Skeletal muscle cell (primary cell): ENCODE measurements around the gene ASB11.

Source experiments
- DNase-seq: peaks from one replicate; pipeline ENCODE4 v3.0.0-alpha.2; 2010; ENCODE audit warnings: low read depth
- H3K4me3 ChIP-seq: 2 replicates; pipeline ENCODE4 v1.5.1; 2011; ENCODE audit warnings: low read depth, mild to moderate bottlenecking, control low read depth, low read length, moderate library complexity

ASB11 gene, protein sequence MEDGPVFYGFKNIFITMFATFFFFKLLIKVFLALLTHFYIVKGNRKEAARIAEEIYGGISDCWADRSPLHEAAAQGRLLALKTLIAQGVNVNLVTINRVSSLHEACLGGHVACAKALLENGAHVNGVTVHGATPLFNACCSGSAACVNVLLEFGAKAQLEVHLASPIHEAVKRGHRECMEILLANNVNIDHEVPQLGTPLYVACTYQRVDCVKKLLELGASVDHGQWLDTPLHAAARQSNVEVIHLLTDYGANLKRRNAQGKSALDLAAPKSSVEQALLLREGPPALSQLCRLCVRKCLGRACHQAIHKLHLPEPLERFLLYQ

DNA sequence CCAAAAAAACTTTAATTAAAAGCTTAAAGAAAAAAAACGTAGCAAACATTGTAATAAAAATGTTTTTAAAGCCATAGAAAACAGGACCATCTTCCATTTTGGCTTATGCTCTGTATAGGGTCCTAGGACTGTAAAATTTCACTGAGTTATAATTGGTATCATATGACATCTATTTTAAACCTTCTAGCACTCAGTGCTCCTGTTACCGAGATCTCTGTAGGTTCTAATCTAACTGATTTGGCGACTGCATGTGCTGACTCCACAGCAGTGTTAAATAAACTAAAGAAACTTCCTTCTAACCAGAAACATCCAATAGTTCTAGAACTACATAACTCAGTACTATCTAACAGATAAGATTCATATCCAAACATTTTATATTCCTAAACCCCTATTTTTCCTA lies at the start of gene ASB11:
TSS of gene ASB11 (minus strand) at position 132 of the 400 bp plus-strand sequence. CDS start at position 97, 35 bp downstream.
- no peak for DNase-seq
- no peak within 1 kb of the TSS for H3K4me3 ChIP-seq

DNA sequence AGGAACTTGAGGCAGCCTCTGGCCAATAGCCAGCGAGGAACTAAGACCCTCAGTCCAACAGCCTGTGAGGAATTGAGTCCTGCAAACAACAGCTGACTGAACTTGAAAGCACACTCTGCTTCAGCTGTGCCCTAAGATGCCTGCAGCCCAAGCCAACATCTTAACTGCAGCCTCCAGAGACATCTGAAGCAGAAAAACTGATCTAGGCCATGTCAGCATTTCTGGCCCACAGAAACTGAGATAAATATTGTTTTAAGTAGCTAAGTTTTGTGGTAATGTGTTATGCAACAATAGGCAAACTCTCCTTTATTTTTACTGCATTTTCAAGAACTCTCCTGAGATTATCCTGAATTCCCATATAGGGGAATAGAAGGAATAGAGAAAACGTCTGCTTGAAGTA lies 44.3 kb upstream of the ASB11 start:
- DNase-seq, result no peak
- H3K4me3 ChIP-seq, result no peak overlapping the region

DNA sequence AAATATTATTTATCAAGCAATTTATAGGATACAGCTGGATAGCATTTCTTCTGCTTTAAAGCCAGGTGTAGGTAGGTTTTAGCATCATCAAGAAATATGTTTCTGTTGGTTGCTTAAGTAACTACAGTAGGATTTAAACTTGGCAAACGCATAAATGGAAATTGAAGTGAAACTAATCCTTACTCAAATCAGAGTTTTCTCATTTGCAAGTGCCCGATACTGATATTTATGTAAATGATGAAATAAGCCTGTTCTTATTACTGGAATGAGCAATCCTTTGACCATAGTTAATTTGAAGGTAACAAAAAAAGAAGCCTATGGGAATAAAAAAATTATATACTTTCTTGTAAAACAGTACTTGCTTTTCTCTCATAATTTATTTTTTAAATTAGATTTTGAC lies 43.1 kb upstream of the ASB11 start:
- DNase-seq, result no peak
- no peak overlapping the region for H3K4me3 ChIP-seq

DNA sequence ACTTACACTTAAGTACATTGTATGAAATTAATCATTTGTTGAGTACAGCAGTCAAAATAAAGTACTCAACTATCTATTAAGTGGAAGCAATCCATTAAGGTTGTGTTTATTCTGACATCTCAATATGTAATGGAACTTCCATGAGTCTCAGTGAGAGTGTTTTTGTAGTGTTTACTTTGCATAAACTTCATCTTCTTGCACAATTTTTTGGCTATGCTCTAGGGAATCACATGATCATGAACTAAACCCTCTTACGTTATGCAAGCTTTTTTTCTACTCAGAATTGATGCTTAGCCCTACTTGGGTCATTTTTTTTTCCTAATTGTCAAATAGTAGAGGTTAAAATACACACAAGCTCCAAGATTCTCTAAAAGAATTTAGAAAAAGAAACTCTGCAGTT lies 41.0 kb upstream of the ASB11 start:
- peak; percentile 41 for DNase-seq

DNA sequence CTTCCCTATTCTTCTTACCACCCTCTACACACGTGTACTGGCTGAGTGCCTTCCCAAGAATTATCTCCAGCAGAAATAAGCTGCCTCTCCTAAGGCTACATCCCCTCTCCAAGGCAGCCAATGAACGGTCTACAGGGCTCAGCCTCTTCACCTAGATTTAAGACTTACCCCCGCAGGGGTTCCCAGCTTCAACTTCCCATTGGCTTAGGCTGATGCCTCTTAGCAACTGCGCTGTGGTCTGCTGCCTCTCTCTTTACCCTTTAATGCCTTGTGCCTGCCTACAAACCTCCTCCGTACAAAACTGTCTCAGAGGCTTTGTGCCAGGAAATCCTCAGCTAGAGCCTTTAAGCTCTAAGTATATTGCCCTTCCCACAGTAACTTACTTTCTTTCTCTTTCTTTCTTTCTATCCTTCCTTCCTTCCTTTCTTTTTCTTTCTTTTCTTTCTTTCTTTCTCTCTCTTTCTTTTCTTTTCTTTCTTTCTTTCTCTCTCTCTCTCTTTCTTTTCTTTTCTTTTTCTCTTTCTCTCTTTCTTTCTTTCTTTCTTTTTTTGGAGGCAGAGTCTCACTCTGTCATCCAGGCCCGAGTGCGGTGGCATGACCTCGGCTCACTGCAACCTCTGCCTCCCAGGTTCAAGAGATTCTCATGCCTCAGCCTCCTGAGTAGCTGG lies 35.0 kb upstream of the ASB11 start:
- no peak for DNase-seq
- H3K4me3 ChIP-seq, result no peak overlapping the region

More for the DNA sequence above, 41.0 kb upstream of the ASB11 start:
- H3K4me3 ChIP-seq, result no peak overlapping the region

DNA sequence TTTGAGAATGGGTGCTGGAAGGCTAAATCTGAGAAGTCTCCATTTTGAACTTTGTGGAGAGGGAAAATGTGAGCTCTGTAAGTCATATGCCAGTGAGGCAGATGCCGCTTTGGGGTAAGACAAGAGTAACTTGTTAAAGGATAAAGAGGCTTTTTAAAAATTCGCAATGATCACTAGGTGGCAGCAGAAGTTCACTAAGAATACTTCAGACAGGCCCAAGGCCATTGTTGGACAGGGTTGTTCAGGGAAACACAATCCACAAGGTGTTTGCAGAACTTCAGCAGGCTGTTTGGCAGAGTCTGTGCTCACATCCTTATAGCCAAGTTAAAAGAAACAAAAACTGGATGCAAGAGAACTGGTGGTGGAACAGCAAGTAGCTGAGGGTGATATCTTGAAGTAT lies 33.6 kb upstream of the ASB11 start:
- no peak for DNase-seq
- H3K4me3 ChIP-seq, result no peak overlapping the region

DNA sequence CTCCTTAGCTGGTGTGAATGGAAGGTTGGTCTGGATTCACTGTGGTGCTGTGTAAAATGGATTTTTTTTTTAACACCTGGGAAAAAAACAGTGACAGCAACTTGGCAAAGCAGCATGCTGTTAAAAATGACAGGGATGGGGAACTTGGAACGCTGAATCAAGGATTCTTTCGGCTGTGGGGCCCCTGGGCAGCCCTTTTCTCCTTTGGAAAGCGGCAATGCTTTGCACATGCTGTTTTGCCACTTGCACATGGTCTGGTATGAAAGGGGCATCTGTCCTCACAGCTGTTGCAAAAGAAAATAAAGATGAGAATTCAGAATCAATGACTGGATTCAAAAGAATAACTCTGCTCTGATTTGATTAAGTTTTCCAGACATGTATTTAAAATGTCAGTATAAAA lies 30.5 kb upstream of the ASB11 start:
- no peak overlapping the region for H3K4me3 ChIP-seq
- no peak for DNase-seq

DNA sequence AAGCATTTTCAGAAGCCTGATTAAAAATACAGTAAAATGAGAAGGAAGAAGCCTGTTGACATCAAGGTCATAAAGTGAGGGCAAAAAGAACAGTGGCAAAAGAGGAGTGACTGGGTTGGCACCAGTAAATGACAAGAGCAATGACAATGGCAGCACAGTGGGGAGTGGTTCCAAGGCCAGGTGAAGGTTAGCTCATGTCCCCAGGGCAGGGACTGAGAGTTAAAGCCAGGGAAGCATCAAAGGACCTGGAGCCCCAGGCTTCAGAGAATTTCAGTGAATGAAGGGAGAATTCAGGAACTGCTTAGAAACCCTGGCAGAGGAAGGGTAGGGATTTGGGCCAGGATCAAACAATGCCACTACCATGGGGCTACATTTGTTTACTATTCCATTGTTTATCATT lies 28.7 kb upstream of the ASB11 start:
- no peak overlapping the region for H3K4me3 ChIP-seq
- DNase-seq, result no peak

DNA sequence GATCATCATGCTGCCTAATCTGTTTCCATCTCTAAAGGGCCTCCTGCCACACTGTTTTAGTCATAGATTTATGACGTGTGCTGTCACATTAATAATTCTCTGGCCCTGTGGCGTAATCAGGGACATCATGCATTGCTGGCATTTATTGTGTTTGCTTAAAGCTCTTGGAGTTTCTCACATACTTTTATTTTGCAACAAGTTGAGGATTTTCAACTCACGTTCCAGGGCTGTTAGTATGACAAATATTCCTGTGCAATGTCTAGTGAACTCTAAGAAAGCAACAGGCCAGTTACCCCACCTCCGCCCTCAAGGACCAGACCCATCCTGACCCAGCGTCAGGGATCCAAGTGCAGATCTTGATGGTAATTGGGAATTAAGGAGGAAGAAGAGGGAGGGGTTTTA lies 27.6 kb upstream of the ASB11 start:
- no peak overlapping the region for H3K4me3 ChIP-seq
- DNase-seq, result no peak

DNA sequence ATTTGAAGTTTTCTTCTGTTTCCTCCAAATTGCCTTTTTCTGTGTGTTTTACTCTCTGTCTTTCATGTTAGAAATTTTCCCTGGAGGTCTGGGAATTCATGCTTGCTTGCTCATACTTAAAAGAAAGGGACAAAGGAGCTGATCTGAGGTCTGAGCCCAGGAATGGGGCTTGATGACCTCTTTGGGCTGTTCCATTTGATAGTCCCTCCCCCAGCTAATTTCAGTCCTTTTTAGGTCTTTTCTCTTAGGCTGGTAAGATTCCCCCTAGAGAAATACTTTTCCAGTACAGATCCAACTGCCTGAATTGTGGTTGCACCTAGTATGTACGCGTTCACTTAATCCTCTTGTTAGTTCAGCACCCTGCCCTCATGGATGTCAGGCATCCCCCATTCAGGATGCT lies 25.4 kb upstream of the ASB11 start:
- no peak for DNase-seq
- no peak overlapping the region for H3K4me3 ChIP-seq

DNA sequence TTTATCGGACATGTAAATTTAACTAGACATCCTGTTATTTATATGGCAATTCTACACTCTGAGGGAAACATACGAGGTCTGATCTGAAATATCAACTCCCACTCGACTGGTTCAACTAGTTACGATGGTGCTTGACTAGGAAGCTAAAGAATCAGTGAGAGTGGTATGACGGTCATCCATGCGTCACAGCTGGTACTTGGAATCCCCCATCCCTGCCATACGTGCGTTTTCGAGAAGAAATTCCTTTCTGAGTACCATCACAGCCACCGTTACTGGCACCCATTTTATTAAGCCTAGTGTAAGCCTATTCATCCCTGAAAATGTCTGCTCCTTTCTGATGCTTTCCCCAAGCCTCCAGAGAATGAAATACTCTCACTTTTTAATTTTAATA lies 20.6 kb upstream of the ASB11 start:
- DNase-seq, result peak; percentile 25
- peak overlapping the region; percentile 51 for H3K4me3 ChIP-seq

DNA sequence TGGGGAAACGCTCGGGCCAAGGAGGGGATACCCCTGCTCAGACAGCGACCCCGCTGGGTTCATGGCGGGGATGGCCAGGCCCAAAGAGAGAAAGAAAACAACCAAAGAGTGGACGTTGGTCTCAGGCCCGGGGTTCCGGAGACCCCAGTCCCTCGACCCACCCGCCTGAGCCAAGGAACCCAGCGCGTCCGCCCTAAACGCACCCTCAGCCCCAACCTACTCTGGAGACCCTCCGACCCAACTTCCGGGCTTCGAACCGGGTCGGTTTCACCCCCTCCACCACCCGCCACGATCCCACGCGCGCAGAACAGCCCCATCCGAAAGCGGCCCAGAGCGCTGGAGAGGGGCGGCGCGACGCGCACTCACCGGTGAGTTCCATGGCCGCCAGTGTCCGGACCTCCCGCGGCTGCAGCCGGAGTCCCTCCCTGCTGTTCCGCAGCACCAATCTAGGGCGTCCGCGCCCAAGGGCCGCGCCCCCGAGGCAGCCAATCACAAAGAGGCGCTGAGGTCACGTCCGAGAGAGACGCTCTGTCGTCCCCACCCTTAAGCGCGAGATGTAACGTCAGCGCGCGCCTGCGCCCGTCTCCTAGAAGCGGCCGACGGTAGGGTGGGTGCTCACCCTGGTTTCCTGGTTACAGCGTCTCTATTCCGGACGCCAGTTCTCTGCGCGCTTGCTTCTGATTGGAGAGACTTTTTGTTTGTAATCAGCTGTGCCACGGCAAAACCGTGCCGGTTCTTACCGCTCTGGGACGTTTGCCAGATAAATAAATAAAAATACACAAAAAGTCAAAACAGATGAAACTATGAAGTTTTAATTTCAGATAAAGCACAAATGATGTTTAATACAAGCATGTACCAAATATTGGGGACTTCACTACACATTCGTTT lies 19.9 kb upstream of the ASB11 start, which contains the start of gene PIGA:
TSS of gene PIGA (minus strand) at position 389 of the 888 bp plus-strand sequence. CDS start 3,593 bp downstream, outside the sequence.
- peak within 1 kb of the TSS; percentile 72 for H3K4me3 ChIP-seq
- DNase-seq, result peak; percentile 92

DNA sequence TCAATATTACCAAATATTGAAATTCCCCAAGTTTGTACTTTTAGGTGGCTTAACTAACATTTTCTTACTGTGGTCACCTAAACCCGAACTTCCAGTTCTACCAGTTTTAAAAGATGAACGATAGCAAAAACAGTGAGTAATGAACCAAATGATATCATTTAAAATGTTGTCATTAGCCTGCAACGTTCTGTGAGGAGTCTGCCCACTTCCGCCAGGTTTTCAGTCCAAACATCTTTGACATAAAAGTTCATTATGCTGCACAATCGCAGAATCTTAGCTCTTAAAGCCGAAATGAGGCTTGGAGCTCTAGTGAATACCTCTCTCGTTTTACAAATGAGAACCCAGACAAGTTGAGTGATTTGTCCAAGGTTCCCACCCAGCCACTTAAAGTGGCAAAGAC lies 19.1 kb upstream of the ASB11 start:
- peak overlapping the region; percentile 72 for H3K4me3 ChIP-seq
- no peak for DNase-seq

DNA sequence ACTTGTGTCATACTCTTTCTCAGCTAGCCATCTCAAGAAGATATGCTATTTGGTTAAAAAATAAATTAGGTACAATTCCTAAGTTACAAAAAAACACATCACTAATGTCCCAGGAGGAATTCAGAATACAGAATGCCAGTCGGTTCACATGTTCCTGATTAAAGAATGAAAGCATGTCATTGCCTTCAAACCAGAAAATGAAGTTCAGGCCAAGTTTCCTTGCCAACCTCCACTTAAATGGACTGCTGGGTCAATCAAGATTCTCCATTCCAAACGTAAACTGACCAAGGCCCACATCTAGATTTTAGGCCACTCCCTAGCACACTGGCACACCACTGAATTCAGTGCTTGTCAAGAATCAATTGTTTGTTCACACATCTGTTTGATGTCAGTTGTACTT lies 13.4 kb upstream of the ASB11 start:
- no peak for DNase-seq
- no peak overlapping the region for H3K4me3 ChIP-seq

DNA sequence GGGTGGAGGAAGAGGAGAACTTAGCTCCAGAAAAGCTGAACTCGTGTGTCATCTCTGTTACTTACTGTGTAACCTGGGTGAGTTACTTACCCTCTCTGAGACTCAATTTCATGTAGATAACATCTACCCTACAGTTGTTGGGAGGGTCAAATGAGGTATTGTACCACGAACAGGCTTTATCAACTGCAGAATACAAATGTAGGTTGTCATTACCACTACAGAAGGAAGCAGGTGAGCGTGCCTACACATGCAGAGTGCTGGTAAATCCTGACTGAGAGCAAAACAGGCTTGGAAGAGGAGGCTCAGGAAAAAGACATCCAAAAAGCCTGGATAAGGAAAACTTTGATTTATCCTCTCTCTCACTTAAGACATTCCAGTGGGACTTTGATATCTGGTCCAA lies 12.7 kb upstream of the ASB11 start:
- DNase-seq, result no peak
- no peak overlapping the region for H3K4me3 ChIP-seq

DNA sequence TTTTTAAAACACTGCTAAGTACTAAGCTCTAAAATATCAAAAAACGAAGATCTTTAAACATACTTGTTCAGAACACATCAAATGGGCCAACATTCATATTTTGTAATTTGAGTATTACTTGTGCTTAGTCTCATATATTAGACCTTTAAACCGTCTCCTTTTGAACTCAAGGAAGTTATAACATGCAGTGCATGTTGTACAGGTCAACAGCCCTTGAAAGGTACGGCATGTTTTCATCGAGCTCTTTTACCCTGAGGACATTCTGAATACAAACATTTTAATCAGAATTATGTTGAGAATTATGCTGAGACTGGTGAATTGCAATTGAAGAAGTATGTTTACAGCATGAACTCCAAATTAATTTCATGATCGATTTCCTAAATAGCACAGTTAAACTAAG lies 7.0 kb upstream of the ASB11 start:
- no peak for DNase-seq
- H3K4me3 ChIP-seq, result no peak overlapping the region

DNA sequence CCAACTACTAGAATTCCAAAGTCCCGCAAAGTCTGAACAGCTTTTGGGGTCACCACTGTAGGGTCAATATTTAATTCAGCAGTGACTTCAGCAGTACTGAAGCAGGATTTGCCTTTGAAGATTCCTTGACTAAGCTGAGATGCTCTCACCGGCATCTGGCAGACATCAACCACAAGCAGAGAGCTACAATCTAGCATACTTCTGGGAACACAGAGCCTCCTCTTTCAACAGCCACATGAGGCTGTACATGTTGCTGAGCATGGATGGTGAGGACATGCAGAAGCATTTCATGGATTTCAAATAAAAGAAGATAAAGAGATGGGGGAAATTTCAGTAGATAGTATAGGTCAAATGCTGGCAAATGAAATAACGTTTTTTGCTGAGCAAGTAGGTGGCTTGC lies 6.6 kb upstream of the ASB11 start:
- no peak overlapping the region for H3K4me3 ChIP-seq
- no peak for DNase-seq

DNA sequence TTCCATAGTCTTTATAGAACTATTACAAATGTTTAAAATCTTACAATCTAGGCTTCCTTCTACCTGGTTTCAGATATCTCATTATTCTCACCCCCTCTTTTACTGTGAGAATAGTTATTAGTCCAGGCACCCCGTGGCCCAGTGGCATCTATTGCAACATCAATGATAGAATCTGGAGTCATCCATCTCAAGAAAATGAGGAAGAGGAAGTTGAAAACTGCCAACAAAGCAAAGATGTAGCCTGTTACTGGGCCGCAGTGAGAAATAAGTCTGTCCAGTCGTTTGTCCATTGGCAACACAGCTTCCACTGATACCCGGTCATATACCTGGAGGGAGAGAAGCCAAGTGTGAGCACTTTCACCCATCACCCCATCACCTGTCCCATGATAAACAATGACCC lies 6.0 kb upstream of the ASB11 start:
- no peak for DNase-seq
- H3K4me3 ChIP-seq, result no peak overlapping the region

DNA sequence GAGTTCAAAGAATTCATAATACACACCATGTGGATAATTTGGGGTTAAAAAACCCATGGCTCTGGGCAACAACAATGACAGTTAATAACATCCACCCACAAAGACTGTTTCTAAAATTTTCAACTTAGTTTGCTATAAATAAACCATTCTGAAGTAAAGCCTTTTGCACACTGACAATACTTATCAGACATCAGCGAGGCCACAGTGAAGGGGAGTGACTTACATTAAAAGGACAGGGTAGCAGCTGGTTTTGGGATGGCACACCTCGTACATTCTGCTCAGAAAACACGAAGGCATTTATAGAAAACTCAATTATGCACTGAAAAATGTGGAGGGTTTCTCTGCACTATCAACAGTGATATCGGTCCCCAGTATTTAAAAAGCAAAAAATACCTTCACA lies 4.9 kb upstream of the ASB11 start:
- DNase-seq, result no peak
- no peak overlapping the region for H3K4me3 ChIP-seq

DNA sequence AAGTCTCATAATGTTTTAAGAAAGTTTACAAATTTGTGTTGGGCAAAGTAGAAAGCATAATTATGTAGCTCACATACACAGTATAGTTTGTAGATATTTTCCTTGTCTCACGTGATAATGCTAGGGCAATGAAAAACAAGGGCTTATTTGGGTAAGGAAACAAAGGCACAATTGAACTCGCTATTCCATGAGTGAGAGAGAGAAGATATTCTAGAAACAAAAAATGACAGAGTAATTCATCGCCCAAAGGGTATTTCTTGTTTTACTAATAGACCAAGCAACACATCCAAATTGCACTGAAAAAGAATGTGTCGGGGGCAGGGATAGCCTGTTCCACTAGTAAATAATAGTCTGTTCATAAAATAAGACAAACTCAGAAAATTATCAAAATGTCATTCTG lies 3.6 kb upstream of the ASB11 start:
- H3K4me3 ChIP-seq, result no peak overlapping the region
- no peak for DNase-seq
